GM23338 (cell line): ENCODE data around the gene KLHDC1. TPM values are rescaled to one million over a fixed set of nuclear protein-coding genes. Genes with fewer than 3 reads are reported as not detected.

Source experiments
- ATAC-seq: fragments of 200-7000 bp; cut with Tn5 transposase; 3 replicates; pipeline ENCODE4 v1.9.1; 2020
- DNase-seq: peaks from one replicate; pipeline ENCODE4 v3.0.0-alpha.2; 2015; ENCODE audit warnings: low spot score
- H2AFZ ChIP-seq: fragments of 200-600 bp; sonication (generic); 2 replicates; pipeline ENCODE4 v1.8.0; 2016; ENCODE audit warnings: antibody characterized with exemption, mild to moderate bottlenecking, moderate library complexity
- H3F3A ChIP-seq: fragments of 200-600 bp; sonication (generic); replicated peaks from 2 replicates; pipeline ENCODE4 v1.8.0; 2017; ENCODE audit warnings: antibody characterized with exemption, mixed run types, low read depth
- H3K27ac ChIP-seq: fragments of 200-600 bp; sonication (generic); 2 replicates; pipeline ENCODE4 v1.6.1; 2016; ENCODE audit warnings: low read depth
- H3K27me3 ChIP-seq: fragments of 200-600 bp; sonication (generic); 2 replicates; pipeline ENCODE4 v1.8.0; 2016; ENCODE audit warnings: mild to moderate bottlenecking, mixed run types, moderate library complexity; ENCODE audit not compliant: insufficient read depth
- H3K36me3 ChIP-seq: fragments of 200-600 bp; sonication (generic); 2 replicates; pipeline ENCODE4 v1.8.0; 2016; ENCODE audit warnings: mild to moderate bottlenecking; ENCODE audit not compliant: insufficient read depth
- H3K4me1 ChIP-seq: fragments of 200-600 bp; sonication (generic); 2 replicates; pipeline ENCODE4 v1.8.0; 2016; ENCODE audit warnings: mild to moderate bottlenecking, moderate library complexity; ENCODE audit not compliant: insufficient read depth
- H3K4me2 ChIP-seq: fragments of 200-600 bp; sonication (generic); 2 replicates; pipeline ENCODE4 v1.7.1; 2017; ENCODE audit warnings: mixed run types
- H3K4me3 ChIP-seq: fragments of 200-600 bp; sonication (generic); 2 replicates; pipeline ENCODE4 v1.6.1; 2016; ENCODE audit warnings: mixed run types
- H3K79me2 ChIP-seq: fragments of 200-600 bp; sonication (generic); replicated peaks from 2 replicates; pipeline ENCODE4 v1.8.0; 2017; ENCODE audit warnings: mild to moderate bottlenecking; ENCODE audit not compliant: insufficient read depth
- H3K9me2 ChIP-seq: fragments of 200-600 bp; sonication (generic); 2 replicates; pipeline ENCODE4 v1.8.0; 2017; ENCODE audit not compliant: insufficient read depth
- H4K20me1 ChIP-seq: fragments of 200-600 bp; sonication (generic); replicated peaks from 2 replicates; pipeline ENCODE4 v1.8.0; 2017; ENCODE audit warnings: mild to moderate bottlenecking; ENCODE audit not compliant: insufficient read depth
- H3K27ac Mint-ChIP-seq: 2 replicates; pipeline ENCODE4 v1.8.0; 2020; ENCODE audit warnings: inconsistent platforms, mild to moderate bottlenecking, moderate library complexity, mixed read lengths
- H3K27me3 Mint-ChIP-seq: 3 replicates; pipeline ENCODE4 v1.8.0; 2022; ENCODE audit warnings: low read depth, mild to moderate bottlenecking, moderate library complexity, mixed read lengths, inconsistent platforms; ENCODE audit not compliant: insufficient read depth, poor library complexity
- H3K36me3 Mint-ChIP-seq: 3 replicates; pipeline ENCODE4 v1.8.0; 2021; ENCODE audit warnings: low read depth, mild to moderate bottlenecking, inconsistent platforms, moderate library complexity, mixed read lengths
- H3K4me1 Mint-ChIP-seq: 3 replicates; pipeline ENCODE4 v1.8.0; 2020; ENCODE audit warnings: mild to moderate bottlenecking, inconsistent platforms, mixed read lengths
- H3K4me3 Mint-ChIP-seq: 3 replicates; pipeline ENCODE4 v1.8.0; 2021; ENCODE audit warnings: moderate library complexity, mild to moderate bottlenecking, inconsistent platforms, mixed read lengths
- H3K9me3 Mint-ChIP-seq: 3 replicates; pipeline ENCODE4 v1.8.0; 2020; ENCODE audit warnings: moderate library complexity, mild to moderate bottlenecking, inconsistent platforms, mixed read lengths
- CREB1 ChIP-seq: fragments of 250-450 bp; sonication (Bioruptor Pico); IDR thresholded peaks from 2 replicates; pipeline ENCODE4 v1.5.0; 2020; ENCODE audit warnings: low read depth, mild to moderate bottlenecking, moderate library complexity
- EZH2 ChIP-seq: fragments of 200-600 bp; sonication (generic); IDR thresholded peaks from one replicate; pipeline ENCODE4 v1.8.0; 2017; ENCODE audit warnings: antibody characterized with exemption, mild to moderate bottlenecking, low read depth; ENCODE audit not compliant: unreplicated experiment
- EZH2phosphoT487 ChIP-seq: fragments of 200-600 bp; sonication (generic); IDR thresholded peaks from one replicate; pipeline ENCODE4 v1.8.1; 2018; ENCODE audit warnings: antibody characterized with exemption; ENCODE audit not compliant: unreplicated experiment
- JUNB ChIP-seq: IDR thresholded peaks from one replicate; pipeline ENCODE4 v1.6.1; 2016; ENCODE audit warnings: antibody characterized with exemption; ENCODE audit not compliant: unreplicated experiment
- NANOG ChIP-seq: IDR thresholded peaks from 2 replicates; pipeline ENCODE4 v1.6.1; 2016; ENCODE audit warnings: antibody characterized with exemption, borderline replicate concordance
- POLR2AphosphoS5 ChIP-seq: IDR thresholded peaks from 2 replicates; pipeline ENCODE4 v1.6.1; 2016; ENCODE audit warnings: antibody characterized with exemption, low read depth
- STAT1 ChIP-seq: IDR thresholded peaks from one replicate; pipeline ENCODE4 v1.6.1; 2016; ENCODE audit warnings: antibody characterized with exemption; ENCODE audit not compliant: unreplicated experiment
- ZNF114 ChIP-seq: fragments of 250-450 bp; sonication (Bioruptor Pico); IDR thresholded peaks from 2 replicates; pipeline ENCODE4 v1.5.0; 2020; ENCODE audit warnings: mild to moderate bottlenecking, moderate library complexity
- ZNF331 ChIP-seq: fragments of 250-450 bp; sonication (Bioruptor Pico); IDR thresholded peaks from 2 replicates; pipeline ENCODE4 v1.5.0; 2020; ENCODE audit warnings: low read depth, mild to moderate bottlenecking, moderate library complexity
- polyA plus RNA-seq: library from polyadenylated mRNA; unstranded; fragments of >200 nt; fragmentation: Nextera tagmentation; extraction: Ambion mirVana; gene quantifications from 2 replicates; pipeline ENCODE4 v1.2.1, GENCODE V29; 2016
- total RNA-seq: library from RNA; depleted of rRNA; stranded (reverse); fragments of >200 nt; shearing (Covaris generic); gene quantifications from 2 replicates; pipeline ENCODE4 v1.2.3, GENCODE V29; 2014
- TF ChIP-seq, protein P1 (sequence below): IDR thresholded peaks from one replicate; pipeline ENCODE4 v1.6.1; 2018; ENCODE audit warnings: antibody characterized with exemption; ENCODE audit not compliant: unreplicated experiment
- TF ChIP-seq, protein P2 (sequence below), 2 experiments: fragments of 200-600 bp in 1 of 2; sonication (generic) in 1 of 2; conservative IDR thresholded peaks; 2 replicates each; pipeline versions ENCODE4 v1.5.1 to v1.6.1; 2016 to 2017; ENCODE audit warnings: antibody characterized with exemption in 2 of 2, low read depth in 2 of 2, mild to moderate bottlenecking in 2 of 2, moderate library complexity in 1 of 2
- TF ChIP-seq, protein P3 (sequence below): fragments of 250-450 bp; sonication (Bioruptor Pico); IDR thresholded peaks from 2 replicates; pipeline ENCODE4 v1.5.0; 2020; ENCODE audit warnings: mild to moderate bottlenecking, moderate library complexity
- TF ChIP-seq, protein P4 (sequence below): IDR thresholded peaks from 2 replicates; pipeline ENCODE4 v1.6.1; 2016; ENCODE audit warnings: antibody characterized with exemption

The KLHDC1 gene
- total and polyA plus RNA-seq, 2 experiments from 2014 or later, result 4.0 TPM; not detected in 1

DNA sequence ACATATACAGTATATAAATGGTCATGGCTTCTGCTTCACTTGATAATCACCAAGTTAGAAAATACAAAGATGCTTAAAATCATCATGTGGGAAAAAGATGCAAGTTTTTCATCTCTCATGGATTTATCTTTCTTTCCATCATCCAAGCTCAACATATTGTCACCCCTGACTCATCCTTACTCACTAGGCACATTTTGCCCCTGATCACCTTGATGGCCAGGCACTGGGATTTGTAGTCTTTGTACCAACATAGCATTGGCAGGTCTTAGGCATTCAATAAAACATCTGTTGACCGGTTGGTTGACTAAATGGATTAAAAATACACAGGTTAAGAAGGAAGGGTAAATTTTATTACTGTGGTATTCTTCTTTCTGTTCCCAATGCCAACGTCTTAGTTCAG lies 103.1 kb downstream of the KLHDC1 start:
- H3K36me3 Mint-ChIP-seq, result peaks cover 74% of the 10 kb centered on the region
- TF ChIP-seq, protein P1, sequence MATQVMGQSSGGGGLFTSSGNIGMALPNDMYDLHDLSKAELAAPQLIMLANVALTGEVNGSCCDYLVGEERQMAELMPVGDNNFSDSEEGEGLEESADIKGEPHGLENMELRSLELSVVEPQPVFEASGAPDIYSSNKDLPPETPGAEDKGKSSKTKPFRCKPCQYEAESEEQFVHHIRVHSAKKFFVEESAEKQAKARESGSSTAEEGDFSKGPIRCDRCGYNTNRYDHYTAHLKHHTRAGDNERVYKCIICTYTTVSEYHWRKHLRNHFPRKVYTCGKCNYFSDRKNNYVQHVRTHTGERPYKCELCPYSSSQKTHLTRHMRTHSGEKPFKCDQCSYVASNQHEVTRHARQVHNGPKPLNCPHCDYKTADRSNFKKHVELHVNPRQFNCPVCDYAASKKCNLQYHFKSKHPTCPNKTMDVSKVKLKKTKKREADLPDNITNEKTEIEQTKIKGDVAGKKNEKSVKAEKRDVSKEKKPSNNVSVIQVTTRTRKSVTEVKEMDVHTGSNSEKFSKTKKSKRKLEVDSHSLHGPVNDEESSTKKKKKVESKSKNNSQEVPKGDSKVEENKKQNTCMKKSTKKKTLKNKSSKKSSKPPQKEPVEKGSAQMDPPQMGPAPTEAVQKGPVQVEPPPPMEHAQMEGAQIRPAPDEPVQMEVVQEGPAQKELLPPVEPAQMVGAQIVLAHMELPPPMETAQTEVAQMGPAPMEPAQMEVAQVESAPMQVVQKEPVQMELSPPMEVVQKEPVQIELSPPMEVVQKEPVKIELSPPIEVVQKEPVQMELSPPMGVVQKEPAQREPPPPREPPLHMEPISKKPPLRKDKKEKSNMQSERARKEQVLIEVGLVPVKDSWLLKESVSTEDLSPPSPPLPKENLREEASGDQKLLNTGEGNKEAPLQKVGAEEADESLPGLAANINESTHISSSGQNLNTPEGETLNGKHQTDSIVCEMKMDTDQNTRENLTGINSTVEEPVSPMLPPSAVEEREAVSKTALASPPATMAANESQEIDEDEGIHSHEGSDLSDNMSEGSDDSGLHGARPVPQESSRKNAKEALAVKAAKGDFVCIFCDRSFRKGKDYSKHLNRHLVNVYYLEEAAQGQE, result no peak
- TF ChIP-seq POLR2AphosphoS5 (no peak), ZNF331 (CRISPR knock-in tag) (no peak), EZH2phosphoT487 (no peak), CREB1 (CRISPR knock-in tag) (no peak), JUNB (no peak), EZH2 (no peak), STAT1 (no peak), NANOG (no peak), ZNF114 (CRISPR knock-in tag) (no peak)
- TF ChIP-seq, protein P2, sequence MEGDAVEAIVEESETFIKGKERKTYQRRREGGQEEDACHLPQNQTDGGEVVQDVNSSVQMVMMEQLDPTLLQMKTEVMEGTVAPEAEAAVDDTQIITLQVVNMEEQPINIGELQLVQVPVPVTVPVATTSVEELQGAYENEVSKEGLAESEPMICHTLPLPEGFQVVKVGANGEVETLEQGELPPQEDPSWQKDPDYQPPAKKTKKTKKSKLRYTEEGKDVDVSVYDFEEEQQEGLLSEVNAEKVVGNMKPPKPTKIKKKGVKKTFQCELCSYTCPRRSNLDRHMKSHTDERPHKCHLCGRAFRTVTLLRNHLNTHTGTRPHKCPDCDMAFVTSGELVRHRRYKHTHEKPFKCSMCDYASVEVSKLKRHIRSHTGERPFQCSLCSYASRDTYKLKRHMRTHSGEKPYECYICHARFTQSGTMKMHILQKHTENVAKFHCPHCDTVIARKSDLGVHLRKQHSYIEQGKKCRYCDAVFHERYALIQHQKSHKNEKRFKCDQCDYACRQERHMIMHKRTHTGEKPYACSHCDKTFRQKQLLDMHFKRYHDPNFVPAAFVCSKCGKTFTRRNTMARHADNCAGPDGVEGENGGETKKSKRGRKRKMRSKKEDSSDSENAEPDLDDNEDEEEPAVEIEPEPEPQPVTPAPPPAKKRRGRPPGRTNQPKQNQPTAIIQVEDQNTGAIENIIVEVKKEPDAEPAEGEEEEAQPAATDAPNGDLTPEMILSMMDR (conservative IDR thresholded peaks at IDR 0.05; ENCODE audit: low read depth in 2 of 2), result no peak
- TF ChIP-seq, protein P3, sequence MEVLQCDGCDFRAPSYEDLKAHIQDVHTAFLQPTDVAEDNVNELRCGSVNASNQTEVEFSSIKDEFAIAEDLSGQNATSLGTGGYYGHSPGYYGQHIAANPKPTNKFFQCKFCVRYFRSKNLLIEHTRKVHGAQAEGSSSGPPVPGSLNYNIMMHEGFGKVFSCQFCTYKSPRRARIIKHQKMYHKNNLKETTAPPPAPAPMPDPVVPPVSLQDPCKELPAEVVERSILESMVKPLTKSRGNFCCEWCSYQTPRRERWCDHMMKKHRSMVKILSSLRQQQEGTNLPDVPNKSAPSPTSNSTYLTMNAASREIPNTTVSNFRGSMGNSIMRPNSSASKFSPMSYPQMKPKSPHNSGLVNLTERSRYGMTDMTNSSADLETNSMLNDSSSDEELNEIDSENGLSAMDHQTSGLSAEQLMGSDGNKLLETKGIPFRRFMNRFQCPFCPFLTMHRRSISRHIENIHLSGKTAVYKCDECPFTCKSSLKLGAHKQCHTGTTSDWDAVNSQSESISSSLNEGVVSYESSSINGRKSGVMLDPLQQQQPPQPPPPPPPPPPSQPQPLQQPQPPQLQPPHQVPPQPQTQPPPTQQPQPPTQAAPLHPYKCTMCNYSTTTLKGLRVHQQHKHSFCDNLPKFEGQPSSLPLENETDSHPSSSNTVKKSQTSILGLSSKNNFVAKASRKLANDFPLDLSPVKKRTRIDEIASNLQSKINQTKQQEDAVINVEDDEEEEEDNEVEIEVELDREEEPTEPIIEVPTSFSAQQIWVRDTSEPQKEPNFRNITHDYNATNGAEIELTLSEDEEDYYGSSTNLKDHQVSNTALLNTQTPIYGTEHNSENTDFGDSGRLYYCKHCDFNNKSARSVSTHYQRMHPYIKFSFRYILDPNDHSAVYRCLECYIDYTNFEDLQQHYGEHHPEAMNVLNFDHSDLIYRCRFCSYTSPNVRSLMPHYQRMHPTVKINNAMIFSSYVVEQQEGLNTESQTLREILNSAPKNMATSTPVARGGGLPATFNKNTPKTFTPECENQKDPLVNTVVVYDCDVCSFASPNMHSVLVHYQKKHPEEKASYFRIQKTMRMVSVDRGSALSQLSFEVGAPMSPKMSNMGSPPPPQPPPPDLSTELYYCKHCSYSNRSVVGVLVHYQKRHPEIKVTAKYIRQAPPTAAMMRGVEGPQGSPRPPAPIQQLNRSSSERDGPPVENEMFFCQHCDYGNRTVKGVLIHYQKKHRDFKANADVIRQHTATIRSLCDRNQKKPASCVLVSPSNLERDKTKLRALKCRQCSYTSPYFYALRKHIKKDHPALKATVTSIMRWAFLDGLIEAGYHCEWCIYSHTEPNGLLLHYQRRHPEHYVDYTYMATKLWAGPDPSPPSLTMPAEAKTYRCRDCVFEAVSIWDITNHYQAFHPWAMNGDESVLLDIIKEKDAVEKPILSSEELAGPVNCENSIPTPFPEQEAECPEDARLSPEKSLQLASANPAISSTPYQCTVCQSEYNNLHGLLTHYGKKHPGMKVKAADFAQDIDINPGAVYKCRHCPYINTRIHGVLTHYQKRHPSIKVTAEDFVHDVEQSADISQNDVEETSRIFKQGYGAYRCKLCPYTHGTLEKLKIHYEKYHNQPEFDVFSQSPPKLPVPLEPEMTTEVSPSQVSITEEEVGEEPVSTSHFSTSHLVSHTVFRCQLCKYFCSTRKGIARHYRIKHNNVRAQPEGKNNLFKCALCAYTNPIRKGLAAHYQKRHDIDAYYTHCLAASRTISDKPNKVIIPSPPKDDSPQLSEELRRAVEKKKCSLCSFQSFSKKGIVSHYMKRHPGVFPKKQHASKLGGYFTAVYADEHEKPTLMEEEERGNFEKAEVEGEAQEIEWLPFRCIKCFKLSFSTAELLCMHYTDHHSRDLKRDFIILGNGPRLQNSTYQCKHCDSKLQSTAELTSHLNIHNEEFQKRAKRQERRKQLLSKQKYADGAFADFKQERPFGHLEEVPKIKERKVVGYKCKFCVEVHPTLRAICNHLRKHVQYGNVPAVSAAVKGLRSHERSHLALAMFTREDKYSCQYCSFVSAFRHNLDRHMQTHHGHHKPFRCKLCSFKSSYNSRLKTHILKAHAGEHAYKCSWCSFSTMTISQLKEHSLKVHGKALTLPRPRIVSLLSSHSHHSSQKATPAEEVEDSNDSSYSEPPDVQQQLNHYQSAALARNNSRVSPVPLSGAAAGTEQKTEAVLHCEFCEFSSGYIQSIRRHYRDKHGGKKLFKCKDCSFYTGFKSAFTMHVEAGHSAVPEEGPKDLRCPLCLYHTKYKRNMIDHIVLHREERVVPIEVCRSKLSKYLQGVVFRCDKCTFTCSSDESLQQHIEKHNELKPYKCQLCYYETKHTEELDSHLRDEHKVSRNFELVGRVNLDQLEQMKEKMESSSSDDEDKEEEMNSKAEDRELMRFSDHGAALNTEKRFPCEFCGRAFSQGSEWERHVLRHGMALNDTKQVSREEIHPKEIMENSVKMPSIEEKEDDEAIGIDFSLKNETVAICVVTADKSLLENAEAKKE (CRISPR knock-in tag), result no peak
- TF ChIP-seq, protein P4, sequence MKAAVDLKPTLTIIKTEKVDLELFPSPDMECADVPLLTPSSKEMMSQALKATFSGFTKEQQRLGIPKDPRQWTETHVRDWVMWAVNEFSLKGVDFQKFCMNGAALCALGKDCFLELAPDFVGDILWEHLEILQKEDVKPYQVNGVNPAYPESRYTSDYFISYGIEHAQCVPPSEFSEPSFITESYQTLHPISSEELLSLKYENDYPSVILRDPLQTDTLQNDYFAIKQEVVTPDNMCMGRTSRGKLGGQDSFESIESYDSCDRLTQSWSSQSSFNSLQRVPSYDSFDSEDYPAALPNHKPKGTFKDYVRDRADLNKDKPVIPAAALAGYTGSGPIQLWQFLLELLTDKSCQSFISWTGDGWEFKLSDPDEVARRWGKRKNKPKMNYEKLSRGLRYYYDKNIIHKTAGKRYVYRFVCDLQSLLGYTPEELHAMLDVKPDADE, result no peak
- DNase-seq, result no peak

More for the DNA sequence above, 103.1 kb downstream of the KLHDC1 start:
- no peaks in the 10 kb centered on the region for H3K27me3 Mint-ChIP-seq
- H3K9me3 Mint-ChIP-seq, result no peaks in the 10 kb centered on the region
- Histone ChIP-seq H3K27ac (no peak overlapping the region), H3K4me1 (no peaks in the 10 kb centered on the region), H3K79me2 (no peaks in the 10 kb centered on the region), H2AFZ (no peak overlapping the region), H3K36me3 (peaks cover 59% of the 10 kb centered on the region), H3F3A (no peaks in the 10 kb centered on the region), H3K27me3 (no peaks in the 10 kb centered on the region), H4K20me1 (no peaks in the 10 kb centered on the region; the same call in none of the 2 replicates), H3K9me2 (no peaks in the 10 kb centered on the region), H3K4me3 (no peak overlapping the region), H3K4me2 (no peak overlapping the region)
- no peak overlapping the region for H3K4me3 Mint-ChIP-seq
- no peak for ATAC-seq
- H3K4me1 Mint-ChIP-seq, result no peaks in the 10 kb centered on the region
- no peak overlapping the region for H3K27ac Mint-ChIP-seq
